Neural crest cell (in vitro differentiated cells): ENCODE data around the gene GNB5. TPM values are rescaled to one million over a fixed set of nuclear protein-coding genes. Genes with fewer than 3 reads are reported as not detected.

Experiments
- DNase-seq: peaks from one replicate; pipeline ENCODE4 v3.0.0; 2021; ENCODE audit warnings: low read depth, mixed read lengths, low spot score
- H3K27ac Mint-ChIP-seq: one replicate; pipeline ENCODE4 v1.8.0; 2021; ENCODE audit warnings: mild to moderate bottlenecking, mixed read lengths; ENCODE audit not compliant: unreplicated experiment
- H3K27me3 Mint-ChIP-seq: 2 replicates; pipeline ENCODE4 v1.8.0; 2021; ENCODE audit warnings: low read depth, mild to moderate bottlenecking, mixed read lengths
- H3K36me3 Mint-ChIP-seq: 2 replicates; pipeline ENCODE4 v1.8.0; 2021; ENCODE audit warnings: low read depth, mild to moderate bottlenecking, mixed read lengths
- H3K4me1 Mint-ChIP-seq: 2 replicates; pipeline ENCODE4 v1.8.0; 2021; ENCODE audit warnings: mixed read lengths
- H3K4me3 Mint-ChIP-seq: one replicate; pipeline ENCODE4 v1.8.0; 2021; ENCODE audit warnings: mild to moderate bottlenecking, mixed read lengths
- H3K9me3 Mint-ChIP-seq: 2 replicates; pipeline ENCODE4 v1.8.0; 2021; ENCODE audit warnings: mixed read lengths
- total RNA-seq: library from RNA; stranded (reverse); gene quantifications from 2 replicates; pipeline ENCODE4 v1.2.1, GENCODE V29; 2021
- TF ChIP-seq, protein P1 (sequence below): fragments of 200-600 bp; sonication (generic); conservative IDR thresholded peaks from 2 replicates; pipeline ENCODE4 v1.5.0; 2021; ENCODE audit warnings: antibody characterized with exemption, mild to moderate bottlenecking

The GNB5 gene
- total RNA-seq, 1 donor from 2014 or later = 16.7 TPM

DNA sequence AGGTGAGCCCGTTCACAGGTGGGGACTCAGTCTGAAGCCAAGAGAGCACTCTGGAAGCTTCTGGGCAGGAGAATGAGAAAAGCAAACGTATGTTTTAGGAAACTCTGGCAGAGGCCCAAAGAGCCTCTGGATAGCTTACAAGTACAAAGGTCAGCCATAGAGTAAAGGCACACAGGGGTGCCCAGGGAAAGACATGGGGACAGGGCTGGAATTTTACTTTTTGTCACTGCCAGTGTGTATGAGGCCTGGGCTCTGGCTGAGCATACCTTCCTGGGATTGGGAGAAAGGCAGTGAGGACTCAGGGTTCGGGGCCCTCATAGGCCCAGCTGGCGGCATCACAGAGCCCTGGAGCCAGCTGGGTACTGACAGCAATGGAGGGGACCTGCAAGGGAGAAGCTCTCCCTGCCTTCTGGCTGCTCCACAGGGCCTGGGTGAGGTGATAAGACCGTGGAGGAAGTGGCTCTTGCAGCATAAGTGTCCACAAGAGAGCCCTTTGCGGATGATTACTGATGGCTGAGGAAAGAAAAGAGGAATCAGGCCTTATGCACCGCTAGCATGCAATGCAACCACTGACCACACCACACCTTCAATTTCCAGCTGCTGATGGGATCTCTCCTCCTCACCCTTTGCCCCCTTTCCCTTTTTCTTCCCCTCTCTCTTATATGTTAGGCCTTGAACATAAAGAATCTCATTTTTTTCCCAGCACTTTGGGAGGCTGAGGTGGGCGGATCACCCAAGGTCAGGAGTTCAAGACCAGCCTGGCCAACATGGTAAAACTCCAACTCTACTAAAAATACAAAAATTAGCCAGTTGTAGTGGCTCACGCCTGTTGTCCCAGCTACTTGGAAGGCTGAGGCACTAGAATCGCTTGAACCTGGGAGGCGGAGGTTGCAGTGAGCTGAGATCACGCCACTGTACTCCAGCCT is 53.5 kb downstream of the GNB5 start:
- no peak for DNase-seq
- Mint-ChIP-seq H3K27ac (no peak overlapping the region), H3K4me1 (peaks cover 9% of the 10 kb centered on the region), H3K36me3 (peaks cover 2% of the 10 kb centered on the region), H3K9me3 (no peaks in the 10 kb centered on the region), H3K4me3 (no peak overlapping the region), H3K27me3 (no peaks in the 10 kb centered on the region)
- TF ChIP-seq, protein P1, sequence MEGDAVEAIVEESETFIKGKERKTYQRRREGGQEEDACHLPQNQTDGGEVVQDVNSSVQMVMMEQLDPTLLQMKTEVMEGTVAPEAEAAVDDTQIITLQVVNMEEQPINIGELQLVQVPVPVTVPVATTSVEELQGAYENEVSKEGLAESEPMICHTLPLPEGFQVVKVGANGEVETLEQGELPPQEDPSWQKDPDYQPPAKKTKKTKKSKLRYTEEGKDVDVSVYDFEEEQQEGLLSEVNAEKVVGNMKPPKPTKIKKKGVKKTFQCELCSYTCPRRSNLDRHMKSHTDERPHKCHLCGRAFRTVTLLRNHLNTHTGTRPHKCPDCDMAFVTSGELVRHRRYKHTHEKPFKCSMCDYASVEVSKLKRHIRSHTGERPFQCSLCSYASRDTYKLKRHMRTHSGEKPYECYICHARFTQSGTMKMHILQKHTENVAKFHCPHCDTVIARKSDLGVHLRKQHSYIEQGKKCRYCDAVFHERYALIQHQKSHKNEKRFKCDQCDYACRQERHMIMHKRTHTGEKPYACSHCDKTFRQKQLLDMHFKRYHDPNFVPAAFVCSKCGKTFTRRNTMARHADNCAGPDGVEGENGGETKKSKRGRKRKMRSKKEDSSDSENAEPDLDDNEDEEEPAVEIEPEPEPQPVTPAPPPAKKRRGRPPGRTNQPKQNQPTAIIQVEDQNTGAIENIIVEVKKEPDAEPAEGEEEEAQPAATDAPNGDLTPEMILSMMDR = no peak

DNA sequence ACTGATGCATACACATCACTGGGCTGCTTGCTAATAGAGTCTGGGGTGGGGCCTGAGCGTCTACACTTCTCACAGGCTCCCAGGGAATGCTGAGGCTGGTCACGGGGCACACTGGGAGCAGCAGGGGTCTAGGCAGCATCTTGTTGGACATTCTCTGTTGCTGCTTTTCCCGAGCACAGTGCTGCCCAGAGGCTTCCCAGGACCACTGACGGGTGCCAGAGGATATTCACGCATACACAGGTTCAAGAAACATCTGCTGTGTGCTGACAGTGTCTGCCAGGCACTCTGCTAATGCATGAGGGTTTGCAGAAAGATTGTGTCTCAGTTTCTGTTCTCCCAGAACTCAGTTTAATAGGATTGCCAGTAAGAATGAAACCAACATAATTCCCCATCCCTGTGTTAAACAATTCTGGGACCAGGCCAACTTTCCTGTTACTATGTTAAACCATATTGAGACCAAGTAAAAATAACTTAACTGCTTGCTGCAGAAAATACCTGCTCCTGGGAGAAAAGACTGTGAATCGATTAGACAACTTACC is 54.7 kb downstream of the GNB5 start:
- Mint-ChIP-seq H3K27me3 (no peaks in the 10 kb centered on the region), H3K4me3 (no peak overlapping the region), H3K36me3 (peaks cover 8% of the 10 kb centered on the region), H3K9me3 (no peaks in the 10 kb centered on the region), H3K27ac (no peak overlapping the region), H3K4me1 (peaks cover 9% of the 10 kb centered on the region)
- no peak for DNase-seq
- TF ChIP-seq, protein P1 = no peak

- TF ChIP-seq, protein P1 = no peak
- H3K4me3 Mint-ChIP-seq = no peak overlapping the region
- no peaks in the 10 kb centered on the region for H3K9me3 Mint-ChIP-seq
Observed at GRCh38 chr15:52134502-52135144, 56.6 kb downstream of the GNB5 start.

GRCh38 chr15:52133510-52134220 is 57.5 kb downstream of the GNB5 start:
- Mint-ChIP-seq H3K36me3 (peaks cover 8% of the 10 kb centered on the region), H3K9me3 (no peaks in the 10 kb centered on the region), H3K27me3 (no peaks in the 10 kb centered on the region), H3K27ac (no peak overlapping the region), H3K4me1 (no peaks in the 10 kb centered on the region), H3K4me3 (no peak overlapping the region)
- TF ChIP-seq, protein P1 = no peak
- no peak for DNase-seq

More at GRCh38 chr15:52134502-52135144, 56.6 kb downstream of the GNB5 start:
- Mint-ChIP-seq H3K27me3 (no peaks in the 10 kb centered on the region), H3K27ac (peak overlapping the region; percentile 1), H3K36me3 (peaks cover 8% of the 10 kb centered on the region), H3K4me1 (peaks cover 4% of the 10 kb centered on the region)
- DNase-seq = no peak

GRCh38 chr15:52132066-52132465 is 59.1 kb downstream of the GNB5 start:
- Mint-ChIP-seq H3K36me3 (peaks cover 8% of the 10 kb centered on the region), H3K27ac (no peak overlapping the region), H3K9me3 (no peaks in the 10 kb centered on the region), H3K4me1 (no peaks in the 10 kb centered on the region), H3K4me3 (no peak overlapping the region), H3K27me3 (no peaks in the 10 kb centered on the region)
- DNase-seq = no peak
- TF ChIP-seq, protein P1 = no peak
